ENCODE measurements around the gene DENND5A.

DENND5A gene

DNA sequence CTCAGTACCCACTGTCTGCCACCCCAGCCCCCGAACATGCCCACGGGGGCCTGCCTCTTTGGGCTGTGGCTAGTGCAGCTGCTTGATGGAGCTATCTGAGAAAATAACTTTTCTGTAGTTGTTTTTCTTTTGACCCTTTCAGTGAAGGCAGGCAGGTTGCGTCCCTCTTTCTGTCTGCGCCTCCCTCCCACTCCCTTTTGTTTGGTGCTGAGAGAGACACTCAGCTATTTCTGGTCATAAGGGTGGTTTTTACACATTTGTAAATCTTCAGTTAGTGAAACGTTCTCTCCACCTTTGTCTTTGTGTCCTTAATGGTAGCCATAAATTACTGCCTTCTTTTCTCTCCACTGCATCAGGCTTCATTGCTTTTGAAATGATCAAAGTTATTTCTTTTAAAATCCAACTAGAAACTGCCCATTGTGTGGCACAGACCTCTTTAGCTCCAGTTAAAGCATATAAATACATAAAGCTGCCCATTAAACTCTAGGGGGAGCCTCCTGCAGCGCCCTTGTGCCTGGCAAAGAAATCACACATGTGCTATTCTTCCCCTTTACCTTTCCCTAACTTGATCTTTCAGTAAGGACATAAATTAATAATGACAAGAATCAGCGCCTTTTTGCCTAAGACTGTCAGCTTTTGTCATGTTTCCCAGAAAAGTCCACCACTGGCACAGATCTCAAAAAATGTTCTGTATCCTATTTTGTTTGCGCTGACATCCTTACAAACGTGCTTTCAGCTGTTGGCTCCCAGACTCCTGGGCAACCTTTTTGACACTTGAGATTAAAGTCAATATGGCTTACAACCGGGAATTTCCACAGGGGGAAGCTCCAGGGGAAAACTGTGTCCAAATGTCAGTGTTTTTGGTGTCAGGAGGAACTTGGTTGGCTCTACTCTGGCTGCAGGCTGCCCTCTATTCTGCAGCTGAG, 172.0 kb downstream of the DENND5A start:
- TF ChIP-seq CTCF (IDR thresholded peaks at IDR 0.05), result peak; percentile 45; the same call in 1 of the 2 replicates

GRCh38 chr11:9092072-9092471, 173.1 kb downstream of the DENND5A start:
- TF ChIP-seq CTCF (IDR thresholded peaks at IDR 0.05), result no peak

DNA sequence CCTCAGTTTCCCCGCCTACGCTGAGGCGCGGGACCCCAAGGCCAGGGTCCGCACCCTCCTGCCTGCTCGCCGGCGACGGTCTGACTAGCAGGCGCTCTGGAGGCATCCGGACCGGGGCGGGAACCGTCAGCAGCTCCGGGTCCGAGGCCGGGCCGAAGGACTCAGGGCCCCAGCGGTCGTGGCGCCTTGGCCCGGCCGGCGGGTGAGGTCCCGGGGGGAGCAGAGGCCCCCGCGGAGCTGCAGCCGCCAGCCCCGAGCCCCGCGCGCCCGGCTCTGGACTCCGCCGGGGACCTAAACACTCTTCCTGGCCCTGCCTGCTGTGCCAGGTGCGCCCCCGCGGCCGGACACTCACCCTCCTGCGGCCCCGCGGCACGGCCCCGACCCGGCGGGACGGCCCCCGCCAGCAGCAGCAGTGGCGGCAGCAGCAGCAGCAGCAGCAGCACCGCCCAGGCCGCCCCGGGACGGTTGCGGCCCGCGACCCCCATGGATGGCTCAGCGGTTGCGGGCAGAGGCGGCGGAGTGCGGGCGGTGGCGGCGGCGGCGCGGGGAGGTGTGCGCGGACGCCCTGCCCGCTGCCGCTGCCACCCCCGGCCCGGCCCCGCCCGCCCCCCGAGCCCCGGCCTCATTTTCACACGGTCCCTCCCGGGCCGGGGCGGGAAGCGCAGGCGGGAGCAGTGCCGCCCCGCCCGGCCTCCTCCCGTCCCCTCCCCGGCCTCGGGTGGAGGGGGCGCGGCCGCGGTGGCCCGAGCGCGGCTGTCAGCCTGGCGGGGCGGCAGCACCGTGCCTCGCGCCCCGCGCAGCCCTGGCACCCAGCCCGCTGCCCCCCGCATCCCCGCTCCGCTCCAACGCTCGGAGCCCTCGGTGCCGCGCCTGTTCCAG, 173.9 kb downstream of the DENND5A start, which contains the start of gene SCUBE2:
TSS of gene SCUBE2 (minus strand) at position 556 of the 879 bp plus-strand sequence. CDS start at position 485, 71 bp downstream.
- TF ChIP-seq CTCF (IDR thresholded peaks at IDR 0.05), result no peak

- TF ChIP-seq CTCF (IDR thresholded peaks at IDR 0.05), result no peak
Observed at GRCh38 chr11:9090488-9091043, 174.6 kb downstream of the DENND5A start.

DNA sequence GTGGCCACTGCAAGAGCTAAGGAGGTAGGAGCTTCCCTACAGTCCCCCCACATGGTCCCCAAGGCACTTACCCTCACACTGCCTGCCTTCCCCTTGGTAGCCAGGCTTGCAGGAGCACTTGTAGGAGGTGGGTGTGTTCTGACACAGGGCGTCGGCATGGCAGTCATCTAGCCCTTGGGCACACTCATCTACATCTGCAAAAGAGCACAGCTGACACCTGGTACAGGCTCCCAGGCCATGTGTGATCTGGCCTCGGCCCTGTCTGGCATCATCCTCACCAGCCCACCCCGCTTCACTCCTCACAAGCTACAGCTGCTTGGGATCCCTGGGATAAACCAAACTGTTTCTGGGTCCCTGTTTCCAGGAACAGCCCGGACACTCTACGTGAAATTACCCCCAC, 175.5 kb downstream of the DENND5A start:
- TF ChIP-seq CTCF (IDR thresholded peaks at IDR 0.05), result no peak

- no peak for TF ChIP-seq CTCF (IDR thresholded peaks at IDR 0.05)
Observed at GRCh38 chr11:9089061-9089460, 176.1 kb downstream of the DENND5A start.
